ENCODE measurements around the gene TMEM209.
"Not testable (repeated sequence)": the region's sequence is repeated elsewhere in the genome, so short reads cannot be mapped to it uniquely, and the experiment has no call there.

TMEM209 gene

GRCh38 chr7:130157700-130158099 lies 47.5 kb downstream of the TMEM209 start:
- no peak for DNase-seq

DNA sequence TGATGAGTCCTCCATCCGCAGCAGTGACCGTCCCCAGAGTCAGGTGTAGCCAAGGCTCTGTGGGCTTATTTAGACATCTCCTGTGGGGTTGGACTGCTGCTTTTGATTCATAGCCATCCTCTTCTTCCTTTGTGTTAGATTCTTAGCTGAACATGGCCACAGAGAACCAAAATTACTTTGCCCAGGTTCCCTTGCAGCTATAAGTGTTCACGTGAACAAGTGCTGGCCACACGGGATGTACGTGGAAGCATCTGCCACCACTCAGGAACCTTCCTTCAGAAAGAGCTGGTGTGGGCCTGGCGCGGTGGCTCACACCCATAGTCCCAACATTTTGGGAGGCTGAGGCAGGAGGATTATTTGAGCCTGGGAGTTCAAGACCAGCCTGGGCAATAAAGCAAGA lies 49.1 kb downstream of the TMEM209 start:
- DNase-seq = no peak

GRCh38 chr7:130154501-130155317 lies 50.5 kb downstream of the TMEM209 start:
- DNase-seq = no peak

- DNase-seq = no peak
These were observed 51.1 kb downstream of the TMEM209 start for GRCh38 chr7:130154131-130154500.

DNA sequence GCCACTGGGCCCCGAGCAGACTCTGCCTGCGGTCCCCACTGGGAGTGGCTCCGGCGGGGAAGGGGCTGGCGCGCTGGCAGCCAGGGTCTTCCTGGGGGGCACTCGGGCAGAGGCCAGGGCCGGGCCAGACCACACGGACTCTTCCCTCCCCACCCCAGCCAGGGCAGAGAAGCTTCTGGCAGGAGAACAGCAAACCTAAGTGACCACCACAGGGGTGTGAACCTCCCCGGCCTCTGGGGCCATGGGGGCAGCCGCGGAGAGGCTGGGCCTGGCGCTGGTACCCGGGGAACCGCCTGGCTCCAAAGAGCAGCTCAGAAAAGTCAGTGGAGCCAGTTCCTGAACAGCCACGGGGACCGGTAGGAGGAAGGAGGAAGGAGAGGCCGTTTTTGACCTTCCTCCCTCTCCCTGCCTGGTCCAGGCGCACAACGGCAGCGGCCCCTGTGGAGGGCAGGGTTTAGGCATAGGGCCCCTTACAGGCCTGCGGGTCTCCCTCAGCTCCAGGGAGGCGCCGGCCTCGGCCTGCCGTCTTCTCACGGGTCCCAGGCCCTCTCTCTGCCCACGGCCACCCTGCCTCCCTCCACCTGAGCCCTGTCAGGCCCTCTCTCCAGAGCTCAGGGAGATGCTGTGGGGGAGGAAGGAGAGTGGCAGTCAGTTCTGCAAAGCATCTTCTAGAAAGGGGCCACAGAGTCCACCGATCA lies 51.8 kb downstream of the TMEM209 start:
- no peak for DNase-seq

- DNase-seq = no peak
These were observed 52.6 kb downstream of the TMEM209 start for GRCh38 chr7:130152493-130153210.

DNA sequence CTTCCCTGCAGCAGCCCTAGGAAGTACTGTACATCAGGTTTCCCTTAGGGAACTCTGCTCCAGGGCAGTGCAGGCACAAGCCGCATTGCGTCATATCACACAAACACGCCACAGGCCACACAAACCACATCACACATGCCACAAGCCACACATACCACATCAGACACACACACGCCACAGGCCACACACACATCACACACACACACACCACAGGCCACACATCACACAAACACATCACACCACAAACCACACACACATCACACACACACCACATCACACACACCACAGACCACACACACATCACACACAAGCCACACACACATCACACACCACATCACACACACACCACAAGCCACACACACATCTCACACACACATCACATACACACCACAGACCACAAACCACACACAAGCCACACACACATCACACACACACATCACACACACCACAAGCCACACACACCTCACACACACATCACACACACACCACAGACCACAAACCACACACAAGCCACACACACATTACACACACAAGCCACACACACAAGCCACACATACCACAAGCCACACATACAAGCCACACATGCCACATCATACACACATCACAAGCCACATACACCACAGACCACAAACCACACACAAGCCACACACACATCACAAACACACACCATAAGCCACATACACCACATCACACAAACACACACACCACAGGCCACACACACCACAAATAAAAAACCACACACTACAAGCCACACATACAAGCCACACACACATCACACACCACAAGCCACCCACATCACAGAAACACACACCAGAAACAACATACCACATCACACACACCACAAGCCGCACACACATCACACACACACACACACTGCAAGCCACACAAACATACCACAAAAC lies 53.4 kb downstream of the TMEM209 start:
- DNase-seq = peak in 1 of 2 experiments; percentile 20

GRCh38 chr7:130150587-130150986 lies 54.6 kb downstream of the TMEM209 start:
- DNase-seq = no peak

DNA sequence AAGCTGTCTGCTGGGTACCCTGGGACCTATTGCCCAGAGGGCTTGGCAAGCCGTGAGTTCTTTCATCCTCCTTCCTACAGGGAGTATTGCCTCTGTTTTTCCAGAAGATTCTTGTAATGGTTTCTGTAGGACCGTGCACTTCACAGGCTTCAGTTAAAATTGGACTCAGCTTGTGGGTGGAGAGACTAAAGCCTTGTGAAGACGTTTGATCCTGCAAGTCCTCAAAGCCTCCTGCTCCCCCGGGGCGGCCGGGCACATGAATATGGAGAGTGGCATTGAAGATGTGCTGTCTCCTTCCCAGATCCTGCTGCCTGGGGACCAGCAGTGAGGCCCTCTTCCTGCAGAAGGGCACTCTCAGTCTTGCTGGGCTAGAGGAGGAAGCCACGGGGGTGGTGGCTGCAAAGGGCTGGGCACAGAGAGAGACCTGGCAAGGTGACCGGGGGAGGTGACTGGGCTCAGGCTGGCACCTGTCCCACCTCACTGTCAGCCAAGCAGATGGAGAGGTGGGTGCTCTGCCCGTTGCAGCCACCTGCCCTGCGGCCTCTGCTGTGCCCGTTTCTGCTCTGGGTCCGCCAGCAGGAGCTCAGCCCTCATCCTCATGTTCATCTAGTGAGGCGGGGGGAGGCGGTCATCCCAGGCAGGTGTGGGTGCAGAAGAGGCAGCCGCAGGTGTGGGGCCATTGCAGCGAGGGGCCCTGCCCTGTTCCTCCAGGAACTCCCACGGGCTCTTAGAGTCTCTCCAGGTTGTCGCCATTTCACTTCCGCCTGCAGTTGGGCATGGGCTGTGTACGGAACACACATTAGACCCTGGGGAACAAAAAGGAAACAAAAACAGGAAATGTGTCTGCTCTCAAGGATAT lies 55.7 kb downstream of the TMEM209 start:
- DNase-seq = no peak

GRCh38 chr7:130148561-130148960 lies 56.6 kb downstream of the TMEM209 start:
- no peak for DNase-seq

- DNase-seq = no peak
These were observed 57.4 kb downstream of the TMEM209 start for GRCh38 chr7:130147710-130148325.

- no peak for DNase-seq
These were observed 58.4 kb downstream of the TMEM209 start for GRCh38 chr7:130146693-130147405.

DNA sequence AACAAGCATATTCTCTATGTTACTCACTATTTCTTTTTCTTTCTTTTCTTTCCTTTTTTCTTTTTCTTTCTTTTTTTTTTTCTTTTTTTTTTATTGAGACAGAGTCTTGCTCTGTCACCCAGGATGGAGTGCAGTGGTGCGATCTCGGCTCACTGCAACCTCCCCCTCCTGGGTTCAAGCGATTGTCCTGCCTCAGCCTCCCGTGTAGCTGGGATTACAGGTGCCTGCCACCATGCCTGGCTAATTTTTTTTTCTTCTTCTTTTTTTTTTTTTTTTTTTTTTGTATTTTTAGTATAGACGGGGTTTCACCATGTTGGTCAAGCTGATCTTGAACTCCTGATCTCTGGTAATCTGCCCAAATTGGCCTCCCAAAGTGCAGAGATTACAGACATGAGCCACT lies 59.1 kb downstream of the TMEM209 start:
- DNase-seq = not testable (repeated sequence)

DNA sequence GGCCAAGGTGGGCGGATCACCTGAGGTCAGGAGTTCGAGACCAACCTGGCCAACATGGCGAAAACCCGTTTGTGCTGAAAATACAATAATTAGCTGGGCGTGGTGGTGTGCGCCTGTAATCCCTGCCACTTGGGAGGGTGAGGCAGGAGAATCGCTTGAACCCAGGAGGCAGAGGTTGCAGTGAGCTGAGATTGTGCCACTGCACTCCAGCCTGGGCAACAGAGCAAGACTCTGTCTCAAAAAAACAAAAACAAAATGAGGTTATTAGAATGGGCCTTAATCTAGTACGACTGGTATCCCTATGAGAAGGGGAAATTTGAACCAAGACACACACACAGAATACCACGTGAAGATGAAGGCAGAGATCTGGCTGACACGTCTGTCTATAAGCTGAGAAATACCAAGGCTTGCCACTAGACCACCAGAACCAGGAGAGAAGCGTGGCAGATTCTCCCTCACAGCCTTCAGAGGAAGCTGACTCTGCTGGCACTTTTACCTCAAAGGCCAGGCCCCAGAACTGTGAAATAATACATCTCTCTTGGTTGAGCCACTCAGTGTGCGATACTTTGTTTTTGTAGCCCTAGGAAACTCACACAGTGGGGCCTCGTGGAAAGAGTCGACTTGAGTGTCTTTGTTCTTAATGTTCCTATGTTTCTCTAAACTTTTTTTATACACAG lies 59.6 kb downstream of the TMEM209 start:
- DNase-seq = no peak

GRCh38 chr7:130144312-130145171 lies 60.7 kb downstream of the TMEM209 start:
- no peak for DNase-seq

DNA sequence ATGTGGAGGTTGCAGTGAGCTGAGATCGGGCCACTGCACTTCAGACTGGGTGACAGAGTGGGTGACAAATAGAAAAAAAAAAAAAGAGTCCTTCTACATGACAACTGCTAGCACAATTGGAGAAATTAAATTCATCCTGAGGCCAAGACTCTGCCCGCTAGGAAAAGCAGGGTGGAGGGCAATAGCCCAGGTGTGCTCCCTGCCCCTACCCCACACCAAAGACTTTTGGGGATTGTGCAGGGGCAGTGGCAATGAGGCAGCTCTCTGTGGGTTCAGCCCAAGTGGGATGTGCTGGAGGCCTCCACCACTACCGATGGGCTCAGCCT lies 61.3 kb downstream of the TMEM209 start:
- no peak for DNase-seq

GRCh38 chr7:130143334-130143732 lies 61.9 kb downstream of the TMEM209 start:
- DNase-seq = no peak

DNA sequence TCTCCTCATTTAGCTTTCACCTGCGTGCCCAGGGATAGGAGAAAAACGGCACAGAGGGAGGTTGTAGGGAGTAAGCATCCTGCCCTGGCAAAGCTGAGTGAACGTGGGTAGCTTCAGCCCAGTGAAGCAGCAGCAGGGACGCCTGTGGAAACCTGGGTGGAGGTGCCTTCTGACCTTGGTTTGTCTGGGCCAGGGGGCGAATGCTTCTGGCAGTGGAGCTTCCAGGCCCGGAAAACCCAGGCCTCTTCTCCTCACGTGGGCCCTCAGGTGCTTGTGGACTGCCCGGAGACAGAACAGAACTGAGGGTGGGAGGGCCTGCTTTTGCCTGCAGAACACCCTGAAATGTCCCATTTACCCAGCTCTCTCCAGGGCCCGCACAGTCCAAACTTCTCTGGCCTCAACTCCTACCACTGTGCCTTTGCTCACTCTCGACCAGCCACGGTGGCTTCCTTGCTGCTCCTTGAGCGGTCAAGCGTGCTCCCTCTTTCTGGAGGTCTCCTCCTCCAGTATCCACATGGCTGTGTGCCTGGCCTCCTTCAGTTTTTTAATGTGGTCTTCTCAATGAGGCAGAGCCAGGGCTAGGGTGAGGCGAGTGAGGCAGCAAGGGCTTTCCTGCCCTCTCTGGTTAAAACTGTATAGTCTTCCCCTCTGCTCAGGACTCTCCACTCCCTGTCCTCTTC lies 62.4 kb downstream of the TMEM209 start:
- no peak for DNase-seq

All from stimulated activated CD4-positive, alpha-beta T cell treated with anti-CD3 and anti-CD28 coated beads, Interleukin-4, amount 100 ng/mL, for 4 hours (primary cell).